Subcutaneous abdominal adipose tissue (tissue), 5 donors: ENCODE measurements around the gene TRIP4.
"Not testable (repeated sequence)": the region's sequence is repeated elsewhere in the genome, so short reads cannot be mapped to it uniquely, and the experiment has no call there.

Experiments used
- H3K27ac ChIP-seq: one replicate; pipeline ENCODE4 v1.7.0; 2013; ENCODE audit warnings: low read depth, mild to moderate bottlenecking, inconsistent platforms, low read length, moderate library complexity
- H3K27me3 ChIP-seq, 5 donors: one replicate each; pipeline ENCODE4 v1.7.0; 2013; ENCODE audit warnings: low read length in 5 of 5, inconsistent platforms in 1 of 5; ENCODE audit not compliant: control insufficient read depth in 5 of 5, insufficient read depth in 4 of 5
- H3K36me3 ChIP-seq, 5 donors: one replicate each; pipeline ENCODE4 v1.7.0; 2013; ENCODE audit warnings: low read length in 5 of 5; ENCODE audit not compliant: control insufficient read depth in 5 of 5, insufficient read depth in 5 of 5
- H3K4me1 ChIP-seq, 5 donors: one replicate each; pipeline ENCODE4 v1.7.0; 2013; ENCODE audit warnings: low read length in 5 of 5, mild to moderate bottlenecking in 3 of 5, moderate library complexity in 1 of 5; ENCODE audit not compliant: control insufficient read depth in 5 of 5, insufficient read depth in 5 of 5
- H3K4me3 ChIP-seq, 5 donors: one replicate each; pipeline ENCODE4 v1.7.0; 2013; ENCODE audit warnings: low read length in 5 of 5, low read depth in 1 of 5
- H3K9ac ChIP-seq, 5 donors: one replicate each; pipeline ENCODE4 v1.7.0; 2013; ENCODE audit warnings: low read length in 5 of 5, mild to moderate bottlenecking in 4 of 5, moderate library complexity in 3 of 5
- H3K9me3 ChIP-seq, 5 donors: one replicate each; pipeline ENCODE4 v1.7.0; 2013; ENCODE audit warnings: low read length in 5 of 5; ENCODE audit not compliant: control insufficient read depth in 5 of 5
- donor health status: healthy.
- donor health status: healthy.
- donor health status: healthy.
- donor health status: healthy.
- donor health status: healthy.

Gene TRIP4

GRCh38 chr15:64354688-64355344, 32.8 kb upstream of the TRIP4 start:
- peak overlapping the region; percentile 67 for H3K27ac ChIP-seq
- H3K9ac ChIP-seq, result peak overlapping the region; percentile 84 to 96 (median 87)
- no peaks in the 10 kb centered on the region for H3K27me3 ChIP-seq
- H3K36me3 ChIP-seq, result no peaks in the 10 kb centered on the region
- H3K9me3 ChIP-seq, result no peaks in the 10 kb centered on the region
- H3K4me3 ChIP-seq, result peak overlapping the region; percentile 89 to 99 (median 96)
- peaks cover 0 to 24% (median 17%) of the 10 kb centered on the region in 5 donors for H3K4me1 ChIP-seq

DNA sequence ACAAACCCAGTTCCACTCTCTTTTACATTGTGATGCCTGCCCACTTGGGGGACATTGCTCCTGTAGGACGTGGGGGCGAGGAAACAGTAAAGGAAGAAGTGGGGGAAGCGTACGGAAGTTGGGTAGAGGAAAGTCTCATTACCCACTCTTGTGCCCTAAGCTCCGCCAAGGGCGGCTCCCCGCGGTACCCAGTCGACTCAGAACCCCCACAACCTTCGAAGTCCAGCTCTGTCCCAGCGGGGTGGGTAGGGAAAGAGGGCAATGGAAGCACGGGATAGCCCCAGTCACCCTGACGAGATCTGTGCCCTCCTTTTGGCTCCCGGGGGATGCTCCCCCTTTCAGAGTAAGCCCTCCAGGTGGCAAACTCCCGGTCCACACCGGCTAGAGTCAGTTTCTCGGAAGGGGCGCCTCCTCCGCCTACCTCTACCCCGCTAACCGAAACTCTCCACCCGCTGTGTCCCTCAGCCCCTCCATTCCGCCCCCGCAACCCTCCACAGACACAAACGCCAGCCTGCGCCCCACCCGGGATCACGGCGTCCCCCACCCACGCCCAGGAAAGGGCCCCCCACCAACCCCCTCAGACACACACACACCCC, 32.2 kb upstream of the TRIP4 start:
- H3K4me3 ChIP-seq, result peak overlapping the region; percentile 89 to 99 (median 96)
- peak overlapping the region; percentile 84 to 96 (median 87) for H3K9ac ChIP-seq
- peak overlapping the region; percentile 67 for H3K27ac ChIP-seq
- H3K4me1 ChIP-seq, result peaks cover 0 to 24% (median 17%) of the 10 kb centered on the region in 5 donors
- H3K9me3 ChIP-seq, result no peaks in the 10 kb centered on the region
- H3K36me3 ChIP-seq, result no peaks in the 10 kb centered on the region
- no peaks in the 10 kb centered on the region for H3K27me3 ChIP-seq

- H3K27ac ChIP-seq, result peak within 1 kb of the TSS; percentile 67
- no peaks in the 10 kb centered on the region for H3K9me3 ChIP-seq
- peak within 1 kb of the TSS; percentile 89 to 99 (median 96) for H3K4me3 ChIP-seq
- H3K36me3 ChIP-seq, result no peaks in the 10 kb centered on the region
- no peaks in the 10 kb centered on the region for H3K27me3 ChIP-seq
- H3K4me1 ChIP-seq, result peaks cover 0 to 24% (median 17%) of the 10 kb centered on the region in 5 donors
- H3K9ac ChIP-seq, result peak within 1 kb of the TSS; percentile 84 to 96 (median 87)
Observed at GRCh38 chr15:64355944-64356709, 31.5 kb upstream of the TRIP4 start, which contains the start of gene CSNK1G1. CSNK1G1 (minus strand) TSS chr15:64356173; CDS start chr15:64300499, 55,674 bp downstream.

DNA sequence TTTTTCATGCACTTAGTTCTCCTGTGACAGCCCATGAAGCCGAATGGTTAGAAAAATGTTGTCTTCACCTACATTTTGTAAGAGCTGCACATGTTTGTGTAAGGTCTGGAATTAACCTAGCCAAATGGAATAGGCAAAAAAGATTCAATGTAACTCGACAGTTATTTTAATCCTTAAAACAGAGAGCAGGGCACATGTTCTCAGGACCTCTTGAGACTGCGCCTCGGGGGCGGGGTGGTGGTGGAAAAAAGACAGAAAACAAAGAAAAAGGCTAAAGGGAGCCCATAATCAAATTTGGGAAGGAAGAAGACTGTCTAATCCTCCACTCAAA, 31.0 kb upstream of the TRIP4 start:
- Histone ChIP-seq H3K4me1 (peaks cover 0 to 20% (median 17%) of the 10 kb centered on the region in 5 donors), H3K9me3 (no peaks in the 10 kb centered on the region), H3K27me3 (no peaks in the 10 kb centered on the region), H3K27ac (peak overlapping the region; percentile 67), H3K36me3 (no peaks in the 10 kb centered on the region), H3K4me3 (peak overlapping the region; percentile 89 to 99 (median 96)), H3K9ac (peak overlapping the region in 4 of 5 donors; percentile 73 to 96 (median 87))

- Histone ChIP-seq H3K27me3 (no peaks in the 10 kb centered on the region), H3K9me3 (no peaks in the 10 kb centered on the region), H3K4me3 (no peak overlapping the region), H3K4me1 (peaks cover 0 to 7% (median 6%) of the 10 kb centered on the region in 5 donors), H3K36me3 (no peaks in the 10 kb centered on the region), H3K9ac (no peak overlapping the region), H3K27ac (no peak overlapping the region)
Observed at GRCh38 chr15:64361259-64361658, 26.4 kb upstream of the TRIP4 start.

GRCh38 chr15:64369078-64369607, 18.5 kb upstream of the TRIP4 start:
- no peaks in the 10 kb centered on the region for H3K36me3 ChIP-seq
- H3K9me3 ChIP-seq, result no peaks in the 10 kb centered on the region
- H3K4me3 ChIP-seq, result no peak overlapping the region
- H3K4me1 ChIP-seq, result no peaks in the 10 kb centered on the region
- no peaks in the 10 kb centered on the region for H3K27me3 ChIP-seq
- no peak overlapping the region for H3K9ac ChIP-seq
- no peak overlapping the region for H3K27ac ChIP-seq

GRCh38 chr15:64371383-64371782, 16.3 kb upstream of the TRIP4 start:
- not testable (repeated sequence) for H3K27ac ChIP-seq, H3K9me3 ChIP-seq, H3K4me1 ChIP-seq, H3K9ac ChIP-seq, H3K4me3 ChIP-seq, H3K36me3 ChIP-seq, H3K27me3 ChIP-seq

- Histone ChIP-seq H3K27ac (no peak overlapping the region), H3K36me3 (no peaks in the 10 kb centered on the region), H3K4me3 (no peak overlapping the region), H3K27me3 (no peaks in the 10 kb centered on the region), H3K4me1 (no peaks in the 10 kb centered on the region), H3K9me3 (no peaks in the 10 kb centered on the region), H3K9ac (no peak overlapping the region)
Observed at GRCh38 chr15:64373360-64373759, 14.3 kb upstream of the TRIP4 start.

DNA sequence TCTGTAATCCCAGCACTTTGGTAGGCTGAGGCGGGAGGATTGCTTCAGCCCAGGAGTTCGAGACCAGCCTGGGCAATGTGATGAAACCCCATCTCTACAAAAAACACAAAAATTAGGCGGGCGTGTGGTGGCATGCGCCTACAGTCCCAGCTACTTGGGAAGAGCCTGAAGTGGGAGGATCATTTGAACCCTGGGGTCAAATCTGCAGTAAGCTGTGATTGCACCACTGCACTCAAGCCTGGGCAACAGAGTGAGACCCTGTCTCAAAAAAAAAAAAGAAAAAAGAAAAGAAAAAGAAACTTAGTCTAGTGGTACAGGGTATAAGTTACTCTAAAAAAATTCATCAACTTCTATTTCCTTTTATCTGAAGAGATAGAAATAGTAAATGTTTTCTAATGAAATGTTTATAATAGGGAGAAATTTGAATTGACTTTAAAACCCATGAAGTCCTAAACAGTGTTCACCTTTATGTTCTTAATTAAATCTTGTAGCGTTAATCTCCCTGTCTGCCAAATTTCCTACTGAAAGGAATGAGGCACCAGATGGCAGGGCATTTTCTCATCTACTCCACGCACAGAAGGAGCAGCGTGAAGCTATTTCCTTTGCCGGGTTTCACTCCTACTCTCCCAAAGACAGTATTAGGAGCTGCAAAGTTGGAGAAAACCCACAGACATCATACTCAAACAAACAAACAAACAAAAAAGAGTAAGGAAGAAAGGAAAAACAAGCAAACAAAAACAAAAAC, 8.2 kb upstream of the TRIP4 start:
- H3K36me3 ChIP-seq, result no peaks in the 10 kb centered on the region
- H3K9me3 ChIP-seq, result no peaks in the 10 kb centered on the region

More for the DNA sequence above, 8.2 kb upstream of the TRIP4 start:
- no peak overlapping the region for H3K27ac ChIP-seq
- no peak overlapping the region for H3K9ac ChIP-seq
- H3K4me1 ChIP-seq, result peaks cover 2 to 16% (median 14%) of the 10 kb centered on the region in 5 donors
- no peaks in the 10 kb centered on the region for H3K27me3 ChIP-seq
- no peak overlapping the region for H3K4me3 ChIP-seq
